ENCODE results near the gene GCNT1. TPM values are rescaled to one million over a fixed set of nuclear protein-coding genes. Genes with fewer than 3 reads are reported as not detected.

GCNT1 gene
- total and polyA plus RNA-seq, 2 of the 4 experiments (the other 2 are of a cell fraction), result 12.5 to 46.6 TPM

- CTCF ChIA-PET, result no interaction called here
- no peak overlapping the region for H4K91ac ChIP-seq (ENCODE audit: insufficient read depth, low read depth, low read length)
- no peak overlapping the region for H3K4ac ChIP-seq (ENCODE audit: low read depth, low read length)
- no peak overlapping the region for H2BK15ac ChIP-seq (ENCODE audit: low read depth, low read length)
- no TSS peak for BruUV-seq (replicated peaks)
- no peak overlapping the region for H2AK9ac ChIP-seq (replicated peaks; ENCODE audit: low read depth, low read length, poor library complexity)
- no peak overlapping the region for H3K9ac ChIP-seq (ENCODE audit: low read depth, low read length)
- DNase-seq (no peak), ATAC-seq (ENCODE audit: low read depth) (no peak)
- H2BK120ac ChIP-seq (ENCODE audit: low read depth, low read length), result no peak overlapping the region
- H3K4me2 ChIP-seq (ENCODE audit: low read depth, low read length), result no peak overlapping the region
- H2AFZ ChIP-seq (replicated peaks; ENCODE audit: low read length, poor library complexity), result no peak overlapping the region
- H2BK5ac ChIP-seq (ENCODE audit: low read depth, low read length, poor library complexity, severe bottlenecking), result no peak overlapping the region
- no peak overlapping the region for H4K5ac ChIP-seq (ENCODE audit: low read depth, low read length)
- H3K36me3 ChIP-seq (ENCODE audit: control insufficient read depth, insufficient read depth, low read length), result no peaks in the 10 kb centered on the region
- no peak overlapping the region for H3K27ac ChIP-seq (ENCODE audit: insufficient read depth, low read length)
- H3K4me1 ChIP-seq (ENCODE audit: control insufficient read depth, insufficient read depth, low read length), result no peaks in the 10 kb centered on the region
- H3K9me1 ChIP-seq (ENCODE audit: insufficient read depth, low read length), result no peaks in the 10 kb centered on the region
- intact Hi-C loops (cut with micrococcal nuclease) (no loop called here), in situ Hi-C loops (cut with MboI; ENCODE audit: low sequenced_read_pairs) (no loop called here), dilution Hi-C loops (cut with HindIII; ENCODE audit: low sequenced_read_pairs, unreplicated experiment) (no loop called here)
- H3K79me1 ChIP-seq (ENCODE audit: low read depth in 1 of 2, low read length in 2 of 2), result no peaks in the 10 kb centered on the region; a peak in 1 of 4 replicates
- H3K18ac ChIP-seq (ENCODE audit: low read depth, low read length), result no peak overlapping the region
- POLR2A ChIA-PET (ENCODE audit: unreplicated experiment), result no interaction called here
- H4K20me1 ChIP-seq (ENCODE audit: insufficient read depth, low read length), result no peaks in the 10 kb centered on the region
- no peak overlapping the region for H2AK5ac ChIP-seq (ENCODE audit: low read depth, low read length)
- H3K4me3 ChIP-seq (ENCODE audit: insufficient read depth, low read depth, low read length), result no peak overlapping the region
- 100% methylated on average over 1 of the region's 6 CpGs; no CpG with 5 or more reads in 1 of the 2 experiments for WGBS, 2 experiments (ENCODE audit: extremely low coverage in 2 of 2, insufficient read length in 1 of 2)
- H3K27me3 ChIP-seq (ENCODE audit: control insufficient read depth, insufficient read depth, low read length), result no peaks in the 10 kb centered on the region
- H4K8ac ChIP-seq (ENCODE audit: low read depth in 2 of 2, low read length in 2 of 2), result no peak overlapping the region
- no peak overlapping the region for H3K56ac ChIP-seq (ENCODE audit: extremely low read depth, insufficient read depth, low read length)
- H2BK20ac ChIP-seq (ENCODE audit: low read depth, low read length), result no peak overlapping the region
- H3K14ac ChIP-seq (replicated peaks; ENCODE audit: low read depth, low read length), result no peak overlapping the region
- no peaks in the 10 kb centered on the region for H3K9me3 ChIP-seq (ENCODE audit: control insufficient read depth, insufficient read depth, low read length)
- H3K23ac ChIP-seq (ENCODE audit: low read depth, low read length), result no peak overlapping the region
- TF ChIP-seq BHLHE40 (IDR thresholded peaks at IDR 0.05; ENCODE audit: low read depth, low read length), result no peak
- no peak for TF ChIP-seq CEBPB (IDR thresholded peaks at IDR 0.05; ENCODE audit: low read depth, low read length)
- TF ChIP-seq POLR2A (IDR thresholded peaks at IDR 0.05; ENCODE audit: low read depth, low read length), result no peak
- no peak for TF ChIP-seq MXI1 (IDR thresholded peaks at IDR 0.05; ENCODE audit: borderline replicate concordance, low read depth, low read length)
- TF ChIP-seq CHD1 (IDR thresholded peaks at IDR 0.05; ENCODE audit: low read depth, low read length), result no peak
- no peak for TF ChIP-seq NFE2L2 (IDR thresholded peaks at IDR 0.05; ENCODE audit: low read depth, low read length)
- TF ChIP-seq RCOR1 (IDR thresholded peaks at IDR 0.05; ENCODE audit: insufficient replicate concordance, low read length), result no peak
- TF ChIP-seq, protein P1, sequence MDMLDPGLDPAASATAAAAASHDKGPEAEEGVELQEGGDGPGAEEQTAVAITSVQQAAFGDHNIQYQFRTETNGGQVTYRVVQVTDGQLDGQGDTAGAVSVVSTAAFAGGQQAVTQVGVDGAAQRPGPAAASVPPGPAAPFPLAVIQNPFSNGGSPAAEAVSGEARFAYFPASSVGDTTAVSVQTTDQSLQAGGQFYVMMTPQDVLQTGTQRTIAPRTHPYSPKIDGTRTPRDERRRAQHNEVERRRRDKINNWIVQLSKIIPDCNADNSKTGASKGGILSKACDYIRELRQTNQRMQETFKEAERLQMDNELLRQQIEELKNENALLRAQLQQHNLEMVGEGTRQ (IDR thresholded peaks at IDR 0.05; ENCODE audit: low read depth, low read length), result no peak
- TF ChIP-seq, protein P2, sequence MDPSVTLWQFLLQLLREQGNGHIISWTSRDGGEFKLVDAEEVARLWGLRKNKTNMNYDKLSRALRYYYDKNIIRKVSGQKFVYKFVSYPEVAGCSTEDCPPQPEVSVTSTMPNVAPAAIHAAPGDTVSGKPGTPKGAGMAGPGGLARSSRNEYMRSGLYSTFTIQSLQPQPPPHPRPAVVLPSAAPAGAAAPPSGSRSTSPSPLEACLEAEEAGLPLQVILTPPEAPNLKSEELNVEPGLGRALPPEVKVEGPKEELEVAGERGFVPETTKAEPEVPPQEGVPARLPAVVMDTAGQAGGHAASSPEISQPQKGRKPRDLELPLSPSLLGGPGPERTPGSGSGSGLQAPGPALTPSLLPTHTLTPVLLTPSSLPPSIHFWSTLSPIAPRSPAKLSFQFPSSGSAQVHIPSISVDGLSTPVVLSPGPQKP (IDR thresholded peaks at IDR 0.05; ENCODE audit: borderline replicate concordance, low read depth, low read length), result no peak
- no peak for TF ChIP-seq FOS (IDR thresholded peaks at IDR 0.05; ENCODE audit: low read depth, low read length)
- no peak for TF ChIP-seq RAD21 (IDR thresholded peaks at IDR 0.05; ENCODE audit: low read length)
- TF ChIP-seq CTCF (conservative IDR thresholded peaks at IDR 0.05; ENCODE audit: low read depth, low read length), result no peak
Observed at GRCh38 chr9:76490249-76490990, 31.4 kb downstream of the GCNT1 start.
